IPS-15b (cell line): ENCODE measurements around the gene GOLGA1.
"Not testable (repeated sequence)": the region's sequence is repeated elsewhere in the genome, so short reads cannot be mapped to it uniquely, and the experiment has no call there.

Source experiments
- H3K27me3 ChIP-seq: one replicate; pipeline ENCODE4 v1.6.1; 2013; ENCODE audit warnings: low read length; ENCODE audit not compliant: control insufficient read depth, insufficient read depth
- H3K36me3 ChIP-seq: one replicate; pipeline ENCODE4 v1.6.1; 2013; ENCODE audit warnings: low read length; ENCODE audit not compliant: control insufficient read depth, insufficient read depth
- H3K4me1 ChIP-seq: one replicate; pipeline ENCODE4 v1.6.1; 2013; ENCODE audit warnings: mild to moderate bottlenecking, low read length; ENCODE audit not compliant: control insufficient read depth, insufficient read depth
- H3K4me3 ChIP-seq: one replicate; pipeline ENCODE4 v1.5.1; 2013; ENCODE audit warnings: low read depth, low read length
- H3K9ac ChIP-seq: one replicate; pipeline ENCODE4 v1.6.1; 2013; ENCODE audit warnings: low read depth, mild to moderate bottlenecking, low read length
- H3K9me3 ChIP-seq: one replicate; pipeline ENCODE4 v1.6.1; 2013; ENCODE audit warnings: mild to moderate bottlenecking, low read length; ENCODE audit not compliant: control insufficient read depth, insufficient read depth

Gene GOLGA1

GRCh38 chr9:124852829-124853531 is 87.9 kb downstream of the GOLGA1 start, which contains the start of gene WDR38:
Gene WDR38 (plus strand): TSS chr9:124853460. CDS start chr9:124853532, 72 bp downstream.
- no peak within 1 kb of the TSS for H3K9ac ChIP-seq

GRCh38 chr9:124852121-124852828 is 88.6 kb downstream of the GOLGA1 start:
- H3K9me3 ChIP-seq: no peaks in the 10 kb centered on the region

More at GRCh38 chr9:124852829-124853531, 87.9 kb downstream of the GOLGA1 start, which contains the start of gene WDR38:
- Histone ChIP-seq H3K27me3 (no peaks in the 10 kb centered on the region), H3K4me3 (peak within 1 kb of the TSS; percentile 67), H3K4me1 (no peaks in the 10 kb centered on the region), H3K9me3 (no peaks in the 10 kb centered on the region), H3K36me3 (peaks cover 16% of the 10 kb centered on the region)

GRCh38 chr9:124849801-124850200 is 91.1 kb downstream of the GOLGA1 start:
- Histone ChIP-seq H3K9ac (no peak overlapping the region), H3K27me3 (no peaks in the 10 kb centered on the region), H3K4me1 (no peaks in the 10 kb centered on the region), H3K4me3 (no peak overlapping the region), H3K36me3 (no peaks in the 10 kb centered on the region), H3K9me3 (no peaks in the 10 kb centered on the region)

More at GRCh38 chr9:124852121-124852828, 88.6 kb downstream of the GOLGA1 start:
- Histone ChIP-seq H3K36me3 (peaks cover 9% of the 10 kb centered on the region), H3K9ac (no peak overlapping the region), H3K4me3 (peak overlapping the region; percentile 67), H3K27me3 (no peaks in the 10 kb centered on the region), H3K4me1 (no peaks in the 10 kb centered on the region)

GRCh38 chr9:124846969-124847368 is 93.9 kb downstream of the GOLGA1 start:
- Histone ChIP-seq H3K36me3 (no peaks in the 10 kb centered on the region), H3K9me3 (no peaks in the 10 kb centered on the region)

GRCh38 chr9:124846467-124846866 is 94.4 kb downstream of the GOLGA1 start:
- not testable (repeated sequence) for H3K4me3 ChIP-seq, H3K27me3 ChIP-seq, H3K9me3 ChIP-seq, H3K36me3 ChIP-seq, H3K4me1 ChIP-seq, H3K9ac ChIP-seq

More at GRCh38 chr9:124846969-124847368, 93.9 kb downstream of the GOLGA1 start:
- H3K9ac ChIP-seq: no peak overlapping the region
- no peaks in the 10 kb centered on the region for H3K27me3 ChIP-seq
- no peak overlapping the region for H3K4me3 ChIP-seq
- H3K4me1 ChIP-seq: no peaks in the 10 kb centered on the region

- no peak overlapping the region for H3K4me3 ChIP-seq
- H3K9ac ChIP-seq: no peak overlapping the region
- H3K36me3 ChIP-seq: no peaks in the 10 kb centered on the region
- peaks cover 5% of the 10 kb centered on the region for H3K4me1 ChIP-seq
- H3K27me3 ChIP-seq: no peaks in the 10 kb centered on the region
- H3K9me3 ChIP-seq: no peaks in the 10 kb centered on the region
Observed at GRCh38 chr9:124844291-124844690, 96.6 kb downstream of the GOLGA1 start.

GRCh38 chr9:124843456-124844034 is 97.3 kb downstream of the GOLGA1 start:
- Histone ChIP-seq H3K9ac (no peak overlapping the region), H3K9me3 (no peaks in the 10 kb centered on the region), H3K27me3 (no peaks in the 10 kb centered on the region), H3K36me3 (no peaks in the 10 kb centered on the region), H3K4me1 (peaks cover 5% of the 10 kb centered on the region), H3K4me3 (no peak overlapping the region)

- Histone ChIP-seq H3K9me3 (no peaks in the 10 kb centered on the region), H3K36me3 (no peaks in the 10 kb centered on the region), H3K9ac (no peak overlapping the region), H3K4me1 (peaks cover 5% of the 10 kb centered on the region), H3K27me3 (no peaks in the 10 kb centered on the region), H3K4me3 (no peak overlapping the region)
Observed at GRCh38 chr9:124841075-124841821, 99.6 kb downstream of the GOLGA1 start.

GRCh38 chr9:124840300-124840833 is 100.5 kb downstream of the GOLGA1 start:
- Histone ChIP-seq H3K4me3 (no peak overlapping the region), H3K36me3 (no peaks in the 10 kb centered on the region), H3K4me1 (peaks cover 5% of the 10 kb centered on the region), H3K27me3 (no peaks in the 10 kb centered on the region), H3K9ac (no peak overlapping the region), H3K9me3 (no peaks in the 10 kb centered on the region)

- H3K4me1 ChIP-seq: peaks cover 5% of the 10 kb centered on the region
- no peaks in the 10 kb centered on the region for H3K36me3 ChIP-seq
- H3K9ac ChIP-seq: no peak overlapping the region
- H3K9me3 ChIP-seq: no peaks in the 10 kb centered on the region
- H3K27me3 ChIP-seq: no peaks in the 10 kb centered on the region
- no peak overlapping the region for H3K4me3 ChIP-seq
Observed at GRCh38 chr9:124839612-124840299, 101.1 kb downstream of the GOLGA1 start.
